B cell (primary cell): ENCODE measurements around the gene MRC2. TPM values are rescaled to one million over a fixed set of nuclear protein-coding genes. Genes with fewer than 3 reads are reported as not detected.

Experiments
- ATAC-seq: fragments of 200-7000 bp; cut with Tn5 transposase; one replicate; pipeline ENCODE4 v1.10.0; 2021; ENCODE audit warnings: low read depth, mild to moderate bottlenecking, moderate number of reproducible peaks, moderate library complexity
- CTCF ChIA-PET: fragments of 350-600 bp; sonication (Branson Sonifier 250); formaldehyde crosslinking; loops from one replicate; lab custom pipeline; 2021; ENCODE audit warnings: antibody characterized with exemption, inconsistent platforms; lab: Charles Lee
- POLR2A ChIA-PET: fragments of 350-600 bp; sonication (Branson Sonifier 250); formaldehyde crosslinking; loops from one replicate; lab custom pipeline; 2021; ENCODE audit warnings: antibody characterized with exemption; lab: Charles Lee
- DNase-seq: peaks from one replicate; pipeline ENCODE4 v3.0.0; 2013
- H2AFZ ChIP-seq: 2 replicates; pipeline ENCODE4 v1.6.1; 2012; ENCODE audit warnings: mild to moderate bottlenecking, low read depth, low read length; ENCODE audit not compliant: insufficient read depth, poor library complexity, severe bottlenecking
- H3K27ac ChIP-seq, 2 donors: 1 replicate in 1 of 2; 2 replicates in 1 of 2; pipeline ENCODE4 v1.5.1; 2012 to 2013; ENCODE audit warnings: low read length in 2 of 2, mild to moderate bottlenecking in 2 of 2, moderate library complexity in 1 of 2
- H3K27me3 ChIP-seq, 4 experiments: fragments of 200-600 bp in 1 of 4; sonication (generic) in 1 of 4; replicated peaks in 1 of 4; 1 replicate in 2 of 4; 2 replicates in 2 of 4; pipeline versions ENCODE4 v1.6.1 to v1.7.0; 2013 to 2016; ENCODE audit warnings: low read length in 3 of 4, mild to moderate bottlenecking in 2 of 4, mixed read lengths in 1 of 4, moderate library complexity in 1 of 4; ENCODE audit not compliant: insufficient read depth in 4 of 4, control insufficient read depth in 3 of 4; ENCODE audit errors: control extremely low read depth in 1 of 4
- H3K36me3 ChIP-seq, 2 experiments: replicated peaks in 1 of 2; 1 replicate in 1 of 2; 2 replicates in 1 of 2; pipeline versions ENCODE4 v1.6.1 to v1.7.1; 2013; ENCODE audit warnings: low read length in 1 of 2; ENCODE audit not compliant: insufficient read depth in 2 of 2, control insufficient read depth in 1 of 2; ENCODE audit errors: control extremely low read depth in 1 of 2, extremely low read depth in 1 of 2
- H3K4me1 ChIP-seq, 2 donors: fragments of 200-600 bp in 1 of 2; sonication (generic) in 1 of 2; 1 replicate in 1 of 2; 2 replicates in 1 of 2; pipeline versions ENCODE4 v1.5.1 to v1.6.1; 2013 to 2017; ENCODE audit warnings: low read length in 2 of 2; ENCODE audit not compliant: control insufficient read depth in 2 of 2, insufficient read depth in 2 of 2
- H3K4me2 ChIP-seq: replicated peaks from 2 replicates; pipeline ENCODE3; 2012; ENCODE audit warnings: mild to moderate bottlenecking, low read depth, low read length; ENCODE audit not compliant: poor library complexity, severe bottlenecking
- H3K4me3 ChIP-seq, 5 experiments: fragments of 200-600 bp in 1 of 5; sonication (generic) in 1 of 5; 1 replicate in 3 of 5; 2 replicates in 2 of 5; pipeline versions ENCODE4 v1.5.1 to v1.7.0; 2011 to 2016; ENCODE audit warnings: low read length in 4 of 5, mild to moderate bottlenecking in 4 of 5, low read depth in 2 of 5, control low read depth in 1 of 5, moderate library complexity in 1 of 5; ENCODE audit not compliant: insufficient read depth in 1 of 5; ENCODE audit errors: control extremely low read depth in 1 of 5, extremely low read depth in 1 of 5
- H3K79me2 ChIP-seq: fragments of 200-600 bp; sonication (generic); one replicate; pipeline ENCODE4 v1.6.0; 2016; ENCODE audit warnings: low read length; ENCODE audit not compliant: control insufficient read depth, insufficient read depth
- H3K9ac ChIP-seq: fragments of 200-600 bp; sonication (generic); 2 replicates; pipeline ENCODE4 v1.6.1; 2017; ENCODE audit warnings: mild to moderate bottlenecking, low read length, moderate library complexity
- H3K9me3 ChIP-seq, 3 donors: one replicate each; pipeline versions ENCODE4 v1.6.1 to v1.7.1; 2013; ENCODE audit warnings: low read length in 2 of 3; ENCODE audit not compliant: control insufficient read depth in 2 of 3, insufficient read depth in 1 of 3; ENCODE audit errors: control extremely low read depth in 1 of 3
- H4K20me1 ChIP-seq: 2 replicates; pipeline ENCODE4 v1.6.0; 2012; ENCODE audit warnings: mild to moderate bottlenecking, low read length; ENCODE audit not compliant: insufficient read depth, control insufficient read depth, poor library complexity, severe bottlenecking
- H3K27ac Mint-ChIP-seq: one replicate; pipeline ENCODE4 v1.8.0; 2021; ENCODE audit warnings: mixed read lengths
- H3K27me3 Mint-ChIP-seq: one replicate; pipeline ENCODE4 v1.8.0; 2021; ENCODE audit warnings: mixed read lengths
- H3K4me1 Mint-ChIP-seq: one replicate; pipeline ENCODE4 v1.8.0; 2021; ENCODE audit warnings: mixed read lengths
- H3K4me3 Mint-ChIP-seq: one replicate; pipeline ENCODE4 v1.8.0; 2021; ENCODE audit warnings: mixed read lengths
- H3K9me3 Mint-ChIP-seq: one replicate; pipeline ENCODE4 v1.8.0; 2022; ENCODE audit warnings: mixed read lengths; ENCODE audit not compliant: insufficient read depth
- CTCF ChIP-seq: fragments of 200-600 bp; IDR thresholded peaks from one replicate; pipeline ENCODE4 v1.8.0; 2022; ENCODE audit warnings: antibody characterized with exemption, mild to moderate bottlenecking
- EZH2 ChIP-seq: IDR thresholded peaks from 2 replicates; pipeline ENCODE4 v1.6.1; 2012; ENCODE audit warnings: borderline replicate concordance, low read depth, mild to moderate bottlenecking, moderate library complexity, low read length; ENCODE audit not compliant: insufficient read depth, poor library complexity, severe bottlenecking
- WGBS: methylation state at CpG from one replicate; pipeline ENCODE4 v1.1.5; 2013; ENCODE audit warnings: missing lambda C conversion rate; ENCODE audit not compliant: insufficient coverage; 5-methylcytosine and 5-hydroxymethylcytosine counted together
- intact Hi-C: fragments of 100-400 bp; cut with micrococcal nuclease; formaldehyde crosslinking; loops from one replicate; pipeline ENCODE4 v1.10.0; 2022
- polyA plus RNA-seq: library from polyadenylated mRNA; depleted of rRNA; stranded (reverse); fragments of >200 nt; gene quantifications from 2 replicates; pipeline ENCODE4 v1.2.3, GENCODE V29; 2012
- total RNA-seq, 2 donors: library from RNA; stranded (reverse); fragments of 120-200 nt in 1 of 2; gene quantifications; 1 replicate in 1 of 2; 2 replicates in 1 of 2; pipeline versions ENCODE4 v1.2.3 to v1.2.4, GENCODE V29; 2013 to 2022

MRC2 gene
- total and polyA plus RNA-seq, 2 donors (not counting 1 experiment from before 2014, with no cell fraction given), result 0.09 to 0.34 TPM

DNA sequence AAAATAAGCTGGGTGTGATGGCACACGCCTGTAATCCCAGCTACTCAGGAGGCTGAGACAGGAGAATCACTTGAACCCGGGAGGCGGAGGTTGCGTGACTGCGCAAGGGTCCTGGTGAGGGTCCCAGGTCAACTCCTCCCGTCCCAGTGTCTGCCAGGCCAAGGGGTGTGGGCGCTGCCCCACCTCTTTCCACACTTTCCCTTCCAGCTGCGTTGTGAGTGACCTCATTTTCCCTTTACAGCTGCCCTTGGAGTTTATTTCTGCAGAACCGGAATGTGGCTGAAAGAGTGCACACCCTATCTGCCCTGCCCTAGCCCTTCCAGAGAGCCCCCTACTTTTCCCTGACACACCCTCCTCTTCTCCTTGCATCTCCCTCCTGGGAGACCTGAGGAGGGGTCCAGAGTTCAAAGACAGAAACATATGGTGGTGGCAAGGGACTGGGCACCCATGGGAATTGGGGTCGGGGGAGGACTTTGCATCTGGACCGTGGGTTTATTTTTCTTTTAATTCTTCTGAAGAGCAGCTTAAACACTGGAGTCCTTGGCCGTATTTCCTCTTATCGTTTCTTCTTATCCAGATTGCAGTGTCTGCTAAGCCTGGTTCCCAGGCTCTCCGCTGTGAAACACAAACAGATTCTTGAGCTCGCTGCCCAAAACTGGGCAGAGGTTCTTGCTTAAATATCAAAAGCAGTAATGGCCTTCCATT is 20.9 kb downstream of the MRC2 start:
- 94% methylated on average over 15 of the region's 15 CpGs for WGBS
- Histone ChIP-seq H3K27me3 (peaks cover 0 to 2% (median under 1%) of the 10 kb centered on the region in 4 experiments), H3K27ac (no peak overlapping the region), H3K4me1 (peaks cover 11 to 15% of the 10 kb centered on the region in 2 donors), H3K4me2 (no peak overlapping the region), H3K9me3 (peaks cover 0 to 3% (median 0%) of the 10 kb centered on the region in 3 donors), H3K9ac (no peak overlapping the region), H3K4me3 (no peak overlapping the region), H3K79me2 (no peaks in the 10 kb centered on the region), H3K36me3 (no peaks in the 10 kb centered on the region), H4K20me1 (no peaks in the 10 kb centered on the region), H2AFZ (no peak overlapping the region)
- ATAC-seq (no peak), DNase-seq (no peak)
- H3K27ac Mint-ChIP-seq, result no peak overlapping the region
- TF ChIP-seq EZH2, result no peak
- no peak for TF ChIP-seq CTCF
- intact Hi-C loops, result no loop called here
- no peaks in the 10 kb centered on the region for H3K9me3 Mint-ChIP-seq
- no peaks in the 10 kb centered on the region for H3K27me3 Mint-ChIP-seq
- no peak overlapping the region for H3K4me3 Mint-ChIP-seq
- POLR2A ChIA-PET, result no interaction called here
- peaks cover 16% of the 10 kb centered on the region for H3K4me1 Mint-ChIP-seq
- CTCF ChIA-PET, result no interaction called here

DNA sequence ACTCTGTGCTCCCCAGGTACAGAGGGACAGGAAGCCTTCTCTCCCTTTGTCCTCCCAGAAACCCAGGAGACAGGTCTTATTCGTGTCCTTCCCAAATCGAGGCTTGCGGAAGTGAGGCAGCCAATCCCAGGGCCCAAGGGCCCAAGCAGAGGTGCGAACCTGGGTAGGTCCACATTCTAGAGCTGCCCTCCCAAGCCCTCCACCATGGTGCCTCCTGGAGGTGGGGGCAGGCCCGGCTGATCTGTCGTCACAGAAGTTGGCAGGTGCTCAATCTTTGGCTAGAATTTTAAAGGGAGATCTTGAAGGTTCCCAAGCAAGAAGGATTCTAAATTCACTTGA is 21.5 kb downstream of the MRC2 start:
- H3K79me2 ChIP-seq, result no peaks in the 10 kb centered on the region
- H4K20me1 ChIP-seq, result no peaks in the 10 kb centered on the region
- DNase-seq (no peak), ATAC-seq (no peak)
- no peak overlapping the region for H3K9ac ChIP-seq
- peaks cover 0 to 2% (median under 1%) of the 10 kb centered on the region in 4 experiments for H3K27me3 ChIP-seq
- peaks cover 14 to 20% of the 10 kb centered on the region in 2 donors for H3K4me1 ChIP-seq
- intact Hi-C loops, result no loop called here
- no peak overlapping the region for H3K27ac Mint-ChIP-seq
- no peak overlapping the region for H3K4me3 ChIP-seq
- no peaks in the 10 kb centered on the region for H3K36me3 ChIP-seq
- 81% methylated on average over 6 of the region's 6 CpGs for WGBS
- no peak overlapping the region for H3K27ac ChIP-seq
- no peaks in the 10 kb centered on the region for H3K9me3 Mint-ChIP-seq
- no peak overlapping the region for H3K4me2 ChIP-seq
- no peak for TF ChIP-seq CTCF
- no peak for TF ChIP-seq EZH2
- ChIA-PET CTCF (no interaction called here), POLR2A (no interaction called here)
- no peaks in the 10 kb centered on the region for H3K27me3 Mint-ChIP-seq
- peaks cover 20% of the 10 kb centered on the region for H3K4me1 Mint-ChIP-seq
- peaks cover 0 to 3% (median 0%) of the 10 kb centered on the region in 3 donors for H3K9me3 ChIP-seq
- H3K4me3 Mint-ChIP-seq, result no peak overlapping the region
- no peak overlapping the region for H2AFZ ChIP-seq
